AG09319 (cell line): Measurements from ENCODE around the gene CASZ1.

ENCODE experiments used
- DNase-seq: peaks from one replicate; pipeline ENCODE4 v3.0.0-alpha.2; 2010; ENCODE audit warnings: low read depth; ENCODE audit errors: extremely low read depth
- CTCF ChIP-seq: IDR thresholded peaks from 2 replicates; pipeline ENCODE4 v1.5.1; 2011; ENCODE audit warnings: low read depth, mild to moderate bottlenecking, inconsistent platforms, low read length, moderate library complexity

The CASZ1 gene

DNA sequence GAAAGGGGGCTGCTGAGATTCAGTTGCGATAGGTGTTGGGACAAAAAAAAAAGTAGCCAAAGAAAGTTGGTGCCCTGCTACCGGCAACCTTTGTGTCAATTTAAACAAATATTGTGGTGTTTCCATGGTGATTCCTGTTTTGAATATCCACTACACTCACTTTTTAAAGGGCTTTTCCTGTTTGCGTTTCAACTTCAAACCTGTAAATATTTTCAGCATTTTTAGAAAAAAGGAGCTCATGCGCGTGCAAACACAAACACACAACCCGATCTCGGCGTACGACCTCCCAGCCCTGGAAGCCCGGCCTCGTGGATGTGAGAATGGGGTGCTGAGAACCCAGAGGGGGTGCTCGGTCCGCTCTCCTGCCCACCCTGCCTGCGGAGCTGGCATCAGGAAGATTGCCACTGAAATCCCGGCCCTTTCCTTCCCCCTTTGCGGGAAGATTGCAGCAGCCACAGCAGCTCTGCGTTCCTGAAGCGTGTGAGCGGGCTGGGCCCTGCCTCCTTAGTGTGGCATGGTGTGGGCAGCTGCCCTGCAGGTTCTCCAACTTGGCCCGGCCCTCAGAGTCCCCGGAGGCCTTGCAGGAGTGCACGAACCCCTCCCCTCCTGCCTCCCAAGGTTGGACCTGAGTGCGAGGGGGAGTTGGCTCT is 34.8 kb downstream of the CASZ1 start:
- TF ChIP-seq CTCF: no peak
- DNase-seq: no peak

- TF ChIP-seq CTCF: no peak
- DNase-seq: no peak
These were observed 35.6 kb downstream of the CASZ1 start for GRCh38 chr1:10760566-10761502.

GRCh38 chr1:10759413-10760200 is 36.8 kb downstream of the CASZ1 start:
- no peak for DNase-seq
- TF ChIP-seq CTCF: no peak

DNA sequence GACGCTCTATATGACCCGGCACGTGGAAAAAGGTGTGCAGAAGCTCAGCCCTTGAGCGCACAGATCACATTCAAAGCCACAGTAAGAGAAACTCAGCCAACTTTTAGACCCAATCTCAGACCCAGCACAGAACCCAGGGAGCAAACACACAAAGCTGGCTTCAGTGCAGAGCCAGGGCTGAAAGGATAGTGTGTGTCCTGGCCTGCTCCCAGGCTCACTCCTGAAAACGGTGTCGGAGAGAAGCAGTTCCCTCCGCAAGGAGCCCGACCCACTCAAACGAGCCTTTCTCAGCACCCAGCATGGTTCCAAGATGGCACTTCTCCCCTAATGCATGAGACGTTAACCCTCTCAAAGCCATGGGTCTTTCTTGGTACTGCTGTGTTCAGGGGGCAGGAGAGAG is 39.6 kb downstream of the CASZ1 start:
- no peak for TF ChIP-seq CTCF
- no peak for DNase-seq

DNA sequence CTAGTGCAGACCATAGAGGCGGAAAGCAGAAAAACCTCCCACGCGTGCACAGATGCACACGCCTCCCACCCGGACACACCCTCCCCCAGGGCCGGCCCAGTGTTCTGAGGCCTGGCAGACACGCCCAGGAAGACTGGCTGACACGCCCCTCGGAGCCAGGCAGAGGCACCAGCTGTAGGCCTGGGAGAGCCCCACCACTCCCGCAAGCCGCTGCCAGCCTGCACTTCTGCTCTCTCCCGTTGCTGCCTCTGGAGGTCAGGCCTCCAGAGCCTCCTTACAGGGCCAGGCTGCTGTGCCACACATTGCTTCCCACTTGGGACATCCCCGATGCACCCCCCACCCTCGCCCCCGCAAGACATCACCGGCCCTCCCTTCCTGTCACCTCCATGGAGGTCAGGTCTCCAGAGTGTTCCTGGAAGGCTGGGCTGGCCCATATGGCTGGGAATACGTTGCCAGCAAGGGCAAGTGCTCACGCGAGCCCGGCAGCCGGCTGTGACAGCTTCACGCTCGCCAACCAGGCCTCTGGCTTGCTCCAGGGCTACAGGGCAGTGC is 40.4 kb downstream of the CASZ1 start:
- no peak for DNase-seq
- TF ChIP-seq CTCF: no peak

DNA sequence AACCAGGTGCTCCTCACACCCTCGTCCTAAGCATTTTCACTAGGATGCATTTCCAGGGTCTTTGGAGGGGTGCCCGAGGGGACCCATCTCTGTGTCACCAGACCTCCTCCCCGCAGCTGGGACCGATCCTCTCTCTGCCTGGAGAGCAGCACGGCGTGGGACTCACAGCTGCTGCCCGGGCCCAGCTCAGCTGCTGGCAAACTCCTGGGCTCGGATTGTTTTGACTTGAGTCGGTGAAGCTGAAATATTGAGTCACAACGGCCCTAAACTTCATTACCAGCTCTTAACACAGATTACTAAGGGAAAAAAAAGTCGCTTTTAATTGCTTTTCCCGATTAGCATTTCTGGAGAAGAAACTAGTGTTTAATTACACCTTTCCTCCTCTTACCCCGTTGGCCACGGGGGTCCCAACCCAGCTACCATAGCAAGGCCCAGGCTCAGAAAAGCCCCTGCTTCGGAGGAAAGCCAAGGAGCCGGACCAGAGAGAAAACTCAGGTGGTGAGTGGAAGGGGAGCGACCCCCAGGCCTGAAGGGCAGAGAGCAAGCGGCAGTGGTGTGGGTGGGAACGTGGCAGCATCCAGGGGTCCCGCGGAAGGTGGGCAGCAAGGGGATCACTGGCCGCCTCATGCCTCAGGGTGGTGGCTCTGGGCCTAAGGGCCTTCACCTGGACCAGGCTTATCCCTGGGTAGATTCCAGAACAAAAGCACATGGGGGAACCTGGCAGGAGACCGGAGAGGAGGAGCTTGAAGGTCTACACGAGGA is 41.7 kb downstream of the CASZ1 start:
- no peak for TF ChIP-seq CTCF

More for the DNA sequence above, 41.7 kb downstream of the CASZ1 start:
- DNase-seq: no peak
